Stimulated activated CD8-positive, alpha-beta memory T cell treated with anti-CD3 and anti-CD28 coated beads, Interleukin-7, amount 100 ng/mL, for 48 hours (primary cell): ENCODE data around the gene HNRNPA1.
"Not testable (repeated sequence)": the region's sequence is repeated elsewhere in the genome, so short reads cannot be mapped to it uniquely, and the experiment has no call there.

Experiments used
- DNase-seq, 2 donors: peaks; one replicate each; pipeline ENCODE4 v3.0.0-alpha.2; 2020; ENCODE audit warnings: low read depth in 1 of 2; ENCODE audit errors: extremely low read depth in 1 of 2

HNRNPA1 gene

GRCh38 chr12:54280468-54281260 lies at the start of gene HNRNPA1:
Gene HNRNPA1, plus strand, starts transcription at chr12:54280726. Its CDS starts 82 bp downstream, at chr12:54280808.
- DNase-seq = peak; percentile 78 to 96

- not testable (repeated sequence) for DNase-seq
These were observed 49.3 kb upstream of the HNRNPA1 start for GRCh38 chr12:54231269-54231668.

- DNase-seq = no peak
These were observed 47.7 kb upstream of the HNRNPA1 start for GRCh38 chr12:54232790-54233189.

GRCh38 chr12:54238531-54238930 lies 42.0 kb upstream of the HNRNPA1 start:
- DNase-seq = no peak

GRCh38 chr12:54239620-54240019 lies 40.9 kb upstream of the HNRNPA1 start:
- DNase-seq = no peak

GRCh38 chr12:54240129-54240528 lies 40.4 kb upstream of the HNRNPA1 start:
- DNase-seq = no peak

GRCh38 chr12:54240971-54241588 lies 39.4 kb upstream of the HNRNPA1 start:
- no peak for DNase-seq

GRCh38 chr12:54246011-54246641 lies 34.4 kb upstream of the HNRNPA1 start:
- no peak for DNase-seq

- no peak for DNase-seq
These were observed 31.0 kb upstream of the HNRNPA1 start for GRCh38 chr12:54249489-54249888.

- DNase-seq = no peak
These were observed 28.8 kb upstream of the HNRNPA1 start for GRCh38 chr12:54251667-54252284.

GRCh38 chr12:54253240-54253639 lies 27.3 kb upstream of the HNRNPA1 start:
- no peak for DNase-seq

GRCh38 chr12:54257332-54257731 lies 23.2 kb upstream of the HNRNPA1 start:
- no peak for DNase-seq

- no peak for DNase-seq
These were observed 22.3 kb upstream of the HNRNPA1 start for GRCh38 chr12:54258201-54258681.

GRCh38 chr12:54259194-54260011 lies 21.1 kb upstream of the HNRNPA1 start:
- peak in 1 of 2 donors; percentile 40 for DNase-seq

GRCh38 chr12:54261815-54262402 lies 18.6 kb upstream of the HNRNPA1 start:
- DNase-seq = no peak

- DNase-seq = no peak
These were observed 18.1 kb upstream of the HNRNPA1 start for GRCh38 chr12:54262403-54262925.

GRCh38 chr12:54265364-54265812 lies 15.1 kb upstream of the HNRNPA1 start:
- no peak for DNase-seq

GRCh38 chr12:54266852-54267251 lies 13.7 kb upstream of the HNRNPA1 start:
- DNase-seq = no peak

GRCh38 chr12:54270345-54270744 lies 10.2 kb upstream of the HNRNPA1 start:
- no peak for DNase-seq

- DNase-seq = no peak
These were observed 8.3 kb upstream of the HNRNPA1 start for GRCh38 chr12:54272214-54272613.
